VCaP (cell line): ENCODE measurements around the gene HMG20B.

Experiments
- H3K27ac ChIP-seq: fragments of 450-650 bp; 2 replicates; pipeline ENCODE4 v1.5.1; 2017
- CTCF ChIP-seq: fragments of 450-650 bp; conservative IDR thresholded peaks from 2 replicates; pipeline ENCODE4 v1.5.1; 2017; ENCODE audit warnings: mild to moderate bottlenecking, moderate library complexity

HMG20B gene

GRCh38 chr19:3572855-3573161 is at the start of gene HMG20B:
Gene HMG20B (plus strand): TSS chr19:3572944. CDS start chr19:3573310, 366 bp downstream.
- TF ChIP-seq CTCF = no peak
- H3K27ac ChIP-seq = peak within 1 kb of the TSS; percentile 67

- no peak for TF ChIP-seq CTCF
- H3K27ac ChIP-seq = no peak overlapping the region
Observed at GRCh38 chr19:3523361-3524077, 49.2 kb upstream of the HMG20B start.

GRCh38 chr19:3524078-3524842 is 48.5 kb upstream of the HMG20B start:
- H3K27ac ChIP-seq = no peak overlapping the region
- TF ChIP-seq CTCF = no peak

GRCh38 chr19:3524904-3525451 is 47.8 kb upstream of the HMG20B start:
- no peak overlapping the region for H3K27ac ChIP-seq
- no peak for TF ChIP-seq CTCF

GRCh38 chr19:3526507-3527237 is 46.1 kb upstream of the HMG20B start:
- TF ChIP-seq CTCF = no peak
- H3K27ac ChIP-seq = no peak overlapping the region

- H3K27ac ChIP-seq = no peak overlapping the region
- no peak for TF ChIP-seq CTCF
Observed at GRCh38 chr19:3527238-3527910, 45.4 kb upstream of the HMG20B start.
